Measurements from ENCODE around the gene MANBA.

Gene MANBA

DNA sequence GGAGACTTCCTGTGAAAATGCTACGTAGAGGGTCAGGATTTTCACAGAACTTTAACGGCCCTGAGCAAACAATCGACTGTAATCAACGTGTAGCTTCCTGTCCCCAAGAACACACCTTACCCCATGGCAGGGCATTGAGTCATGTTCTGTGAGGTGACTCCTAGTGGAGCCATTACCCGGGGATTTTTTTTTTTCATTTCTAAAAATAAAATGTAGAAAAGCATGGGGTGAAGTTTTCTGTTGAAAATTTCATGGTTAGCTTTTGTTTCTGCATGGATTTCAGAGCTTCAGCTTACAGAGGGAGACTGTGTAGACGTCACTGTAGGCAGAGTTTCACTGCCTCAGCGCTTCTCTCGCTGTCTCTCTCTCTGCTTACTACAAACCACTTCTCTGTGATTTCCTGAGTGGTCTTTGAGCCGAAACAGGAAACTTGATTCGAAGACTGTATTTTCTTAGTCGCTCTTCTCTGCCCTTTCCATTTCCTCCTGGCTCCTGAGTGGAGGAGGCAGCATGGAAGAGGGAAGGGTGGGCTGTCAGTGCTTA lies 147.9 kb downstream of the MANBA start:
- in situ Hi-C loops (cut with HindIII; ENCODE audit: low sequenced_read_pairs), result no loop called here
- no peak overlapping the region for H3K4me3 ChIP-seq (ENCODE audit: low read depth, low read length)
- DNase-seq (ENCODE audit: low read depth, low spot score), result no peak
- TF ChIP-seq, protein P1, sequence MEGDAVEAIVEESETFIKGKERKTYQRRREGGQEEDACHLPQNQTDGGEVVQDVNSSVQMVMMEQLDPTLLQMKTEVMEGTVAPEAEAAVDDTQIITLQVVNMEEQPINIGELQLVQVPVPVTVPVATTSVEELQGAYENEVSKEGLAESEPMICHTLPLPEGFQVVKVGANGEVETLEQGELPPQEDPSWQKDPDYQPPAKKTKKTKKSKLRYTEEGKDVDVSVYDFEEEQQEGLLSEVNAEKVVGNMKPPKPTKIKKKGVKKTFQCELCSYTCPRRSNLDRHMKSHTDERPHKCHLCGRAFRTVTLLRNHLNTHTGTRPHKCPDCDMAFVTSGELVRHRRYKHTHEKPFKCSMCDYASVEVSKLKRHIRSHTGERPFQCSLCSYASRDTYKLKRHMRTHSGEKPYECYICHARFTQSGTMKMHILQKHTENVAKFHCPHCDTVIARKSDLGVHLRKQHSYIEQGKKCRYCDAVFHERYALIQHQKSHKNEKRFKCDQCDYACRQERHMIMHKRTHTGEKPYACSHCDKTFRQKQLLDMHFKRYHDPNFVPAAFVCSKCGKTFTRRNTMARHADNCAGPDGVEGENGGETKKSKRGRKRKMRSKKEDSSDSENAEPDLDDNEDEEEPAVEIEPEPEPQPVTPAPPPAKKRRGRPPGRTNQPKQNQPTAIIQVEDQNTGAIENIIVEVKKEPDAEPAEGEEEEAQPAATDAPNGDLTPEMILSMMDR (IDR thresholded peaks at IDR 0.05; ENCODE audit: low read depth, low read length), result no peak

DNA sequence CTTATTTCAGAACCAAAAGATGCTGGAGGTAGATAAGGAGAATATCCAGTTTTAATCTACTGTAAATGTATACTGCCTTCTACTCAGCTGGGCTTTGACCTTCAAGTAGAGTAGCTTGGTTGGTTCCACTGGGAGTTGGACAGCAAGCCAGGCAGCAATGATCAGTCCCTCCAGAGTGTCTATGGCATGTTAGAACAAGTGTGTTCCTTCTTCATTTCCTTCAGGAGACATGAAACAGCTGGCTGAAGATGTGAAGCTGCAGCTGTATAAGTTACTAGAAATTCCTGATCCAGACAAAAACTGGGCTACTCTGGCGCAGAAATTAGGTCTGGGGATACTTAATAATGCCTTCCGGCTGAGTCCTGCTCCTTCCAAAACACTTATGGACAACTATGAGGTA lies 148.6 kb downstream of the MANBA start:
- no peak overlapping the region for H3K4me3 ChIP-seq (ENCODE audit: low read depth, low read length)
- TF ChIP-seq, protein P1 (IDR thresholded peaks at IDR 0.05; ENCODE audit: low read depth, low read length), result no peak
- DNase-seq (ENCODE audit: low read depth, low spot score), result no peak
- in situ Hi-C loops (cut with HindIII; ENCODE audit: low sequenced_read_pairs), result no loop called here

DNA sequence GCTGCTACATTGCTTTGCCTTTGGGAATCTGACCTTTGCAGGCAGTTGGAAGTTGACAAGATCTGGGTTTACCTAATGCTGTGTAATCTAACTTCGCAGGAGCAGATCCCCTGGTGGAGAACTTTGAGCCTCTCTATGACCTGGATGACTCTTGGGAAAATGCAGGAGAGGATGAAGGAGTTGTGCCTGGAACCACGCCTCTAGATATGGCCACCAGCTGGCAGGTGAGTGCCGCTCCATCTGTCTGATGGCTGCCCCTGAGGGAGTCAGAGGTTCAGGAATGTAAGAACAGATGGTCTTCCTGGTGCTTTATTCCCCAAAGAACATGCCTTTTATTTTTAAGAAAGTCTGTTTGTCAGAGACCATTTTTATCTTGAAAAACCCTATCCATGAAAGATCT lies 150.3 kb downstream of the MANBA start:
- no peak overlapping the region for H3K4me3 ChIP-seq (ENCODE audit: low read depth, low read length)
- no peak for DNase-seq (ENCODE audit: low read depth, low spot score)
- in situ Hi-C loops (cut with HindIII; ENCODE audit: low sequenced_read_pairs), result no loop called here
- TF ChIP-seq, protein P1 (IDR thresholded peaks at IDR 0.05; ENCODE audit: low read depth, low read length), result no peak

DNA sequence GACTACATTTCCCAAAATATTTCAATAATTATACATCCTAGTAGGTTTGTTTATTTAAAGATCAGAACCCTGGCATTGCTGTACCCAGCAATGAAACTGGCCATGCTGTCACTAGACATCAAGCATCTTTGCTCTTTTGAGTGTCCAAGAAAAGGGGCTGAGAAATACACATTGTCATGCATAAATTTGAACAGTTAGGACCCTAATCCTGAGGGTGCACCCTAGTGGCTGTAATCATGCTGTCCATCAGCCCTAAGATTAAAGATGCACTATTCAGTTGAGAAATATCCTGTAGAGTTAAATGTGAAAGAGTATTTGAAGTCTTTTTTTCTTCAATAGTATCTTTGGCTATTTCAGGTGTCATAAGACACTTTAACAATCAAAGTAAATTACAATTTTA lies 150.8 kb downstream of the MANBA start:
- TF ChIP-seq, protein P1 (IDR thresholded peaks at IDR 0.05; ENCODE audit: low read depth, low read length), result peak; percentile 46
- DNase-seq (ENCODE audit: low read depth, low spot score), result no peak
- in situ Hi-C loops (cut with HindIII; ENCODE audit: low sequenced_read_pairs), result no loop called here
- H3K4me3 ChIP-seq (ENCODE audit: low read depth, low read length), result no peak overlapping the region

DNA sequence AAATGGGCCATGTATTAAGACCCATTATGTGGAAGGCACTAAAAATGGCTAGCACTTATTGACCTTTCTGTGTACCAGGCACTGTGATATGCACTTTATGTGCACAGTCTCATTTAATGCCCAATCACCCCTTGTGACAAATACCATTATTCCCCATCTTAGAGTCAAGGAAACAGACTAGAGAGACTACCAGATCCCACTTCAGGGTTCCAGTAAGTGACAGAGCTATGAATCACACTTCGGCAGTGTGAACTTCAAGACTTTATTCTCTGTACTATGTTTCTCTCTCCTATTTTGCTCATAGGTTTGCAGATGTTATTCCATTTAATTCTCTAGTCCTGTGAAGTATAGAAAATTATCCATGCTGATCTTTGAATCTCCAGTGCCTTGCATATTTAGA lies 152.6 kb downstream of the MANBA start:
- no peak overlapping the region for H3K4me3 ChIP-seq (ENCODE audit: low read depth, low read length)
- no peak for DNase-seq (ENCODE audit: low read depth, low spot score)
- in situ Hi-C loops (cut with HindIII; ENCODE audit: low sequenced_read_pairs), result no loop called here
- TF ChIP-seq, protein P1 (IDR thresholded peaks at IDR 0.05; ENCODE audit: low read depth, low read length), result no peak

DNA sequence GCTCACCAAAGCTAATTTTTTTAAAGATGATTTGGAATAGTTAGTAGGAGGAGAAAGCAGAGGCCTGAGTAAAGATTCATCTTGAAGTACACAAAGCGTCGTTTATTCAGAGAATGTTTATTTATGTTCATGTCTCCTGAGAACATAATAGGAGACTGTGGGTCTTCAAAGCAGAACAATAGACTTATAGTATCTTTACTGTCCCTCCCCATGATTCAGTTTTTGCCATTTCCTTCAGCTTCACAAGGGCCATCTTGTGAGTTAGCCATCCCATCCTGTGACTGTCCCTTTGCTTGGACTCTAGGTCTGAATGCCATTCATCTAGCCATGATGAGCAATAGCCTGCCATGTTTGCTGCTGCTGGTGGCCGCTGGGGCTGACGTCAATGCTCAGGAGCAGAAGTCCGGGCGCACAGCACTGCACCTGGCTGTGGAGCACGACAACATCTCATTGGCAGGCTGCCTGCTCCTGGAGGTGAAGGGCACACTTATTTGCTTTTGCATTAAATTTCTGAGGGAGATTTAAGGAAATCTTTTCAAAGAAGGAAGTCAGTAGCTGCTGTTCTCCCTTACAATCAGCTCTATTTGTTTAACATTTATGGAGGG lies 153.8 kb downstream of the MANBA start:
- no peak overlapping the region for H3K4me3 ChIP-seq (ENCODE audit: low read depth, low read length)
- DNase-seq (ENCODE audit: low read depth, low spot score), result no peak
- TF ChIP-seq, protein P1 (IDR thresholded peaks at IDR 0.05; ENCODE audit: low read depth, low read length), result no peak
- in situ Hi-C loops (cut with HindIII; ENCODE audit: low sequenced_read_pairs), result no loop called here
